Measurements from ENCODE around the gene CYP11A1.

CYP11A1 gene

GRCh38 chr15:74349241-74349778 lies 18.1 kb downstream of the CYP11A1 start:
- Histone ChIP-seq H3K27ac (ENCODE audit: low read depth, low read length) (no peak overlapping the region), H3K36me3 (ENCODE audit: insufficient read depth, low read length) (no peaks in the 10 kb centered on the region), H3K27me3 (ENCODE audit: control insufficient read depth in 1 of 2, insufficient read depth in 2 of 2, low read length in 2 of 2) (no peaks in the 10 kb centered on the region), H3K9me3 (ENCODE audit: low read length) (no peaks in the 10 kb centered on the region), H3K9ac (ENCODE audit: low read length) (no peak overlapping the region), H3K4me1 (ENCODE audit: insufficient read depth, low read length) (no peaks in the 10 kb centered on the region), H3K4me3 (ENCODE audit: low read depth in 1 of 2, low read length in 2 of 2) (no peak overlapping the region)

GRCh38 chr15:74347757-74348250 lies 19.6 kb downstream of the CYP11A1 start:
- no peaks in the 10 kb centered on the region for H3K9me3 ChIP-seq (ENCODE audit: low read length)
- no peak overlapping the region for H3K27ac ChIP-seq (ENCODE audit: low read depth, low read length)
- H3K27me3 ChIP-seq (ENCODE audit: control insufficient read depth in 1 of 2, insufficient read depth in 2 of 2, low read length in 2 of 2): no peaks in the 10 kb centered on the region
- no peak overlapping the region for H3K4me3 ChIP-seq (ENCODE audit: low read depth in 1 of 2, low read length in 2 of 2)
- no peaks in the 10 kb centered on the region for H3K36me3 ChIP-seq (ENCODE audit: insufficient read depth, low read length)
- no peaks in the 10 kb centered on the region for H3K4me1 ChIP-seq (ENCODE audit: insufficient read depth, low read length)
- H3K9ac ChIP-seq (ENCODE audit: low read length): no peak overlapping the region

- Histone ChIP-seq H3K36me3 (ENCODE audit: insufficient read depth, low read length) (no peaks in the 10 kb centered on the region), H3K27ac (ENCODE audit: low read depth, low read length) (no peak overlapping the region), H3K4me3 (ENCODE audit: low read depth in 1 of 2, low read length in 2 of 2) (no peak overlapping the region), H3K9me3 (ENCODE audit: low read length) (no peaks in the 10 kb centered on the region), H3K27me3 (ENCODE audit: control insufficient read depth in 1 of 2, insufficient read depth in 2 of 2, low read length in 2 of 2) (no peaks in the 10 kb centered on the region), H3K4me1 (ENCODE audit: insufficient read depth, low read length) (no peaks in the 10 kb centered on the region), H3K9ac (ENCODE audit: low read length) (no peak overlapping the region)
Observed at GRCh38 chr15:74345051-74345450, 22.4 kb downstream of the CYP11A1 start.

- Histone ChIP-seq H3K9ac (ENCODE audit: low read length) (no peak overlapping the region), H3K9me3 (ENCODE audit: low read length) (no peaks in the 10 kb centered on the region), H3K4me3 (ENCODE audit: low read depth in 1 of 2, low read length in 2 of 2) (no peak overlapping the region), H3K27ac (ENCODE audit: low read depth, low read length) (no peak overlapping the region), H3K27me3 (ENCODE audit: control insufficient read depth in 1 of 2, insufficient read depth in 2 of 2, low read length in 2 of 2) (no peaks in the 10 kb centered on the region), H3K36me3 (ENCODE audit: insufficient read depth, low read length) (no peaks in the 10 kb centered on the region), H3K4me1 (ENCODE audit: insufficient read depth, low read length) (no peaks in the 10 kb centered on the region)
Observed at GRCh38 chr15:74343797-74344127, 23.7 kb downstream of the CYP11A1 start.

- Histone ChIP-seq H3K27ac (ENCODE audit: low read depth, low read length) (no peak overlapping the region), H3K27me3 (ENCODE audit: control insufficient read depth in 1 of 2, insufficient read depth in 2 of 2, low read length in 2 of 2) (no peaks in the 10 kb centered on the region), H3K9me3 (ENCODE audit: low read length) (no peaks in the 10 kb centered on the region), H3K4me1 (ENCODE audit: insufficient read depth, low read length) (no peaks in the 10 kb centered on the region), H3K36me3 (ENCODE audit: insufficient read depth, low read length) (no peaks in the 10 kb centered on the region), H3K4me3 (ENCODE audit: low read depth in 1 of 2, low read length in 2 of 2) (no peak overlapping the region), H3K9ac (ENCODE audit: low read length) (no peak overlapping the region)
Observed at GRCh38 chr15:74343127-74343796, 24.2 kb downstream of the CYP11A1 start.

GRCh38 chr15:74340150-74340549 lies 27.3 kb downstream of the CYP11A1 start:
- H3K27ac ChIP-seq (ENCODE audit: low read depth, low read length): no peak overlapping the region

GRCh38 chr15:74339371-74339770 lies 28.1 kb downstream of the CYP11A1 start:
- no peaks in the 10 kb centered on the region for H3K27me3 ChIP-seq (ENCODE audit: control insufficient read depth in 1 of 2, insufficient read depth in 2 of 2, low read length in 2 of 2)
- H3K4me3 ChIP-seq (ENCODE audit: low read depth in 1 of 2, low read length in 2 of 2): no peak overlapping the region
- no peaks in the 10 kb centered on the region for H3K4me1 ChIP-seq (ENCODE audit: insufficient read depth, low read length)
- no peak overlapping the region for H3K27ac ChIP-seq (ENCODE audit: low read depth, low read length)
- H3K9me3 ChIP-seq (ENCODE audit: low read length): no peaks in the 10 kb centered on the region
- no peak overlapping the region for H3K9ac ChIP-seq (ENCODE audit: low read length)
- H3K36me3 ChIP-seq (ENCODE audit: insufficient read depth, low read length): no peaks in the 10 kb centered on the region

More at GRCh38 chr15:74340150-74340549, 27.3 kb downstream of the CYP11A1 start:
- H3K36me3 ChIP-seq (ENCODE audit: insufficient read depth, low read length): no peaks in the 10 kb centered on the region
- H3K27me3 ChIP-seq (ENCODE audit: control insufficient read depth in 1 of 2, insufficient read depth in 2 of 2, low read length in 2 of 2): no peaks in the 10 kb centered on the region
- no peak overlapping the region for H3K4me3 ChIP-seq (ENCODE audit: low read depth in 1 of 2, low read length in 2 of 2)
- no peak overlapping the region for H3K9ac ChIP-seq (ENCODE audit: low read length)
- no peaks in the 10 kb centered on the region for H3K4me1 ChIP-seq (ENCODE audit: insufficient read depth, low read length)
- no peaks in the 10 kb centered on the region for H3K9me3 ChIP-seq (ENCODE audit: low read length)

- no peak overlapping the region for H3K9ac ChIP-seq (ENCODE audit: low read length)
- H3K36me3 ChIP-seq (ENCODE audit: insufficient read depth, low read length): no peaks in the 10 kb centered on the region
- H3K27me3 ChIP-seq (ENCODE audit: control insufficient read depth in 1 of 2, insufficient read depth in 2 of 2, low read length in 2 of 2): no peaks in the 10 kb centered on the region
- no peaks in the 10 kb centered on the region for H3K4me1 ChIP-seq (ENCODE audit: insufficient read depth, low read length)
- no peak overlapping the region for H3K4me3 ChIP-seq (ENCODE audit: low read depth in 1 of 2, low read length in 2 of 2)
- H3K9me3 ChIP-seq (ENCODE audit: low read length): no peaks in the 10 kb centered on the region
- no peak overlapping the region for H3K27ac ChIP-seq (ENCODE audit: low read depth, low read length)
Observed at GRCh38 chr15:74338676-74339075, 28.8 kb downstream of the CYP11A1 start.

GRCh38 chr15:74337607-74338211 lies 29.7 kb downstream of the CYP11A1 start:
- Histone ChIP-seq H3K27me3 (ENCODE audit: control insufficient read depth in 1 of 2, insufficient read depth in 2 of 2, low read length in 2 of 2) (no peaks in the 10 kb centered on the region), H3K4me1 (ENCODE audit: insufficient read depth, low read length) (no peaks in the 10 kb centered on the region), H3K9ac (ENCODE audit: low read length) (no peak overlapping the region), H3K27ac (ENCODE audit: low read depth, low read length) (no peak overlapping the region), H3K9me3 (ENCODE audit: low read length) (no peaks in the 10 kb centered on the region), H3K4me3 (ENCODE audit: low read depth in 1 of 2, low read length in 2 of 2) (no peak overlapping the region), H3K36me3 (ENCODE audit: insufficient read depth, low read length) (no peaks in the 10 kb centered on the region)

- no peaks in the 10 kb centered on the region for H3K27me3 ChIP-seq (ENCODE audit: control insufficient read depth in 1 of 2, insufficient read depth in 2 of 2, low read length in 2 of 2)
- H3K27ac ChIP-seq (ENCODE audit: low read depth, low read length): no peak overlapping the region
- H3K4me3 ChIP-seq (ENCODE audit: low read depth in 1 of 2, low read length in 2 of 2): no peak overlapping the region
- no peaks in the 10 kb centered on the region for H3K36me3 ChIP-seq (ENCODE audit: insufficient read depth, low read length)
- no peak overlapping the region for H3K9ac ChIP-seq (ENCODE audit: low read length)
- no peaks in the 10 kb centered on the region for H3K4me1 ChIP-seq (ENCODE audit: insufficient read depth, low read length)
- H3K9me3 ChIP-seq (ENCODE audit: low read length): no peaks in the 10 kb centered on the region
Observed at GRCh38 chr15:74337146-74337545, 30.3 kb downstream of the CYP11A1 start.

GRCh38 chr15:74336061-74337005 lies 31.1 kb downstream of the CYP11A1 start:
- H3K9ac ChIP-seq (ENCODE audit: low read length): no peak overlapping the region
- no peaks in the 10 kb centered on the region for H3K4me1 ChIP-seq (ENCODE audit: insufficient read depth, low read length)
- no peak overlapping the region for H3K4me3 ChIP-seq (ENCODE audit: low read depth in 1 of 2, low read length in 2 of 2)
- no peaks in the 10 kb centered on the region for H3K9me3 ChIP-seq (ENCODE audit: low read length)
- H3K27ac ChIP-seq (ENCODE audit: low read depth, low read length): no peak overlapping the region
- no peaks in the 10 kb centered on the region for H3K36me3 ChIP-seq (ENCODE audit: insufficient read depth, low read length)
- H3K27me3 ChIP-seq (ENCODE audit: control insufficient read depth in 1 of 2, insufficient read depth in 2 of 2, low read length in 2 of 2): no peaks in the 10 kb centered on the region

Measured in muscle layer of colon (tissue), 2 donors.